Tongue (tissue), 2 donors: ENCODE results near the gene C9orf50. TPM values are rescaled to one million over a fixed set of nuclear protein-coding genes. Genes with fewer than 3 reads are reported as not detected.

Source experiments
- DNase-seq: peaks from one replicate; pipeline ENCODE4 v3.0.0-alpha.2; 2015
- total RNA-seq: library from RNA; depleted of rRNA; stranded (reverse); fragments of >200 nt; gene quantifications from one replicate; pipeline ENCODE4 v1.2.3, GENCODE V29; 2014

Gene C9orf50
- total RNA-seq, 1 donor from 2014 or later: not detected

DNA sequence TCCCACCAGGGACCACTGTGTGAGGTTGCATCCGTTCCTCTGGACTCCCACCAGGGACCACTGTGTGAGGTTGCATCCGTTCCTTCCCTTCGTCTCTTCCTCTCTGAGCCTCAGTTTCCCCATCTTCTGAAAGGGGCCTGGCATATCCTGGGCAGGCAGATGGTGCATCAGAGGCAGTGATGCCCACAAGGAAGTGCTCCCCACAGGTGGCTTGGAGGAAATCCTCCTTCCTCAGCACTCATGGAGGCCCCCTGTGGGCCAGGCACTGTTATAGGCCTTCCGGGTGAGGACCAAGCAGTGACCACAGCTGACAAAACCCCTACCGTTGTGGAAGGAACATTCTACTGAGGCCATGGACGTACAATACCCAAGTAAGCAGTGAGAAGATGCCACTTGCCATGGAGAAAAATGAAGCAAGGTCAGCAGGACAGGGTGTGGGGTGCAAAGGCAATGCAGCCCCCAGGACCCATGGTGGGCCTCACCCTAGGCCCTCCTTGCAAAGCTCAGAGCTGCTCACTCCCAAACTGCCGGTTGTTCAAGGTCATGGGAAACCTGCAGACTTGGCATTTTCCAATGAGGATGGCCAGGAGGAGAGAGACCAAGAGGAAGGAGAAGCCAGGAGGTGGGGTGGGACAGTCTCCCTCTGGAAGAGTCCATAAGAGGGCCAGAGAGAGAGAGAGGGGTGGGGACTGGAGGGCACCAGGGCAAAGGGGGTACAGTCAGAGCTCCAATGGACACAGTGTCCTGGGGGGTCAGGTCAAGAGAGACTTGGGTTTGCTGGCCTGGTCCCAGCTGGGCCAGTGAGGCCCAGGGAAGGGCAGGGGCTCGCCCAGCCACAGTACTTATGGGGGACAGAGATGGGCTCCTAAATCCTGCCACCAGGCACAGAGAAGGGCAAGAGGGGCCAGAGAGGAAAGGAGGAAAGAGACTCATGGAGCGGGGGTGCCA lies 51.1 kb downstream of the C9orf50 start:
- peak; percentile 57 for DNase-seq

DNA sequence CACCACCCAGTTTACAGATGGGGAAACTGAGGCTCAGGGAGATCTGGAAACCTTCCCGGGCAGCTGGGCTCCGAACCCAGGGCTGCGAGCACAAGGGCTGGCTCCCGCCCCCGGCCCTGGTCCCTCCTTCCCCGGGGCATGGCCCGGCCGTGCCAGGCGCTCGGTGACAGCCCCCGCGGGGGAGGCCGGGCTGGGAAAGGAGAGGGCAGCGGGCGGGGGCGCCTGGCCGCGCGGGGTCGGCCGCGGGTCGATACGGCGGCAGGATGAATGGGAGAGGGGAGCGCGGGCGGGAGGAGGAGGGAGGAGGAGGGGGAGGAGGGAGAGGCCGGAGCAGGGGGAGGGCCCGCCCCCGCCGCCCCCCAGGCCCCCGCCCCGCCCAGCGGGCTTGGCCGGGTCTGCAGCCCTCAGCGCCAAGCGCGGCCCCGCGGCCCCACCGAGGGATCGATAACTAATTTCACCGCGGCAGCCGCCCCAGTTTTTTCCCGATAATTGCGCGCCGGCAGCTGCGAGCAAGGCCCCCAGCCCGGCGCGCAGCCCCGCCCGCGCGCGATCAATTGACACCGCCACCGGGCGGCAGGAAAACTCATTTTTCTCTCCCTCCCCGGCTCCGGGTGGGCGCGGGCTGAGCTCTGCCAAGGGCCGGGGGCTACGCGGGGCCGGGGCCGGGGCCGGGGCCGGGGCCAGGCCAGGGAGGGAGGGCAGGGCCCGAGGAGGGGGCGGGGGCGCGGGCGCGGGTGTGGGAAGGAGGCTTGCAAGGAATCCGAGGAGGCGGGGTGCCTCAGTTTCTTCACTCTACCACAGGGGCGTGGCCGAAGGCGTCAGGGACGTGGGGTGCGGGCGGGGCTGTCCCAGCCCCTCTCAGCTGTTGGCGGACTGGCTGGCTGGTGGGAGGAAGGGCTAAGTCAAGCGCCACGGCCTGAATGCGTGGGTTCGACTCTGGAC lies 52.1 kb downstream of the C9orf50 start:
- peak; percentile 78 for DNase-seq

DNA sequence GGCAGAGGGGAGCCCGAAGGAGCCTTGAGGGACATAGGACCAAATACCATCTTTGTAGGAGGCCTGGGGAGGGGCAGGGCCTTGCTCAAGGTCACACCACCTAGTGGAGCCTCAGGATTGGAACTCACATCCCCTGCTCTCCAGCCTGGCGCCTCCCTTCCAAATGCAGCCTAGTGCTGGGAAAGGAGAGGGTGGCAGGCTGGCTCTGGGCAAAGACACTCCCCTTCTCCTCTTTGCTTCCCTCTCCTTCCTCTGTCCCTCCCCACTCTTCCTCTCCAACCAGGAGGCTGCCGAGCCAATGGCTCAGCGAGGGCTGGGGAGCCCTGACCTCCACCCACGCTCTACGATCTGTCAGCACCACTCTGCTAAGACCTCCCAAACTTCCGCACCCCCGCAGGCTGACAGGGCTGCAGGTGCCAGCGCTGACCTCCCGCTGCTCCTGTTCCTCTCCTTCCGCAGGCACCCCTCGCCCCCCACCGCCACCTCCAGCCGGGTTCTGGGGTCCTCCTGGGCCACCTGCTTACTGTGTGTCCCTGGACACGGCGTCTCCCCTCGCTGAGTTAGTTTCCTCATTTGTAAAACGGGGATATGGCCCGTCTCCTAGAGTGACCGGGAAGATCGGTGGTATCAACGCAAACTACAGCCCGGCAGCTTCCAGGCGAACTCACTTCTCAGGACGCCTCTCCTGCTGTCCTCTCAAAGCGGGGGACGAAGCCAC lies 52.9 kb downstream of the C9orf50 start:
- DNase-seq: no peak

DNA sequence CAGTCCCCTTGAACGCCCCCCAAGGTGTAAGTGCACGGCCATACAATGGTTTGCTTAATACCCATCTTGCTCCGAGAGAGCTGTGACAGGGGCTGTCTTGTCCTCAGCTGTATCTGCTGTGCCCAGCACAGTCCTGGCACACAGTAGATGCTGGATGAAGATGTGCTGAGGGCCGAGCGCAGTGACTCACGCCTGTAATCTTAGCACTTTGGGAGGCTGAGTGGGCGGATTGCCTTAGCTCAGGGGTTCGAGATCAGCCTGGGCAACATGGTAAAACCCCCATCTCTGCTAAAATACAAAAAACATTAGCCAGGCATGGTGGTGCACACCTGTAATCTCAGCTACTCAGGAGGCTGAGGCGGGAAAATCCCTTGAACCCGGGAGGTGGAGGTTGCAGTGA lies 53.6 kb downstream of the C9orf50 start:
- no peak for DNase-seq

DNA sequence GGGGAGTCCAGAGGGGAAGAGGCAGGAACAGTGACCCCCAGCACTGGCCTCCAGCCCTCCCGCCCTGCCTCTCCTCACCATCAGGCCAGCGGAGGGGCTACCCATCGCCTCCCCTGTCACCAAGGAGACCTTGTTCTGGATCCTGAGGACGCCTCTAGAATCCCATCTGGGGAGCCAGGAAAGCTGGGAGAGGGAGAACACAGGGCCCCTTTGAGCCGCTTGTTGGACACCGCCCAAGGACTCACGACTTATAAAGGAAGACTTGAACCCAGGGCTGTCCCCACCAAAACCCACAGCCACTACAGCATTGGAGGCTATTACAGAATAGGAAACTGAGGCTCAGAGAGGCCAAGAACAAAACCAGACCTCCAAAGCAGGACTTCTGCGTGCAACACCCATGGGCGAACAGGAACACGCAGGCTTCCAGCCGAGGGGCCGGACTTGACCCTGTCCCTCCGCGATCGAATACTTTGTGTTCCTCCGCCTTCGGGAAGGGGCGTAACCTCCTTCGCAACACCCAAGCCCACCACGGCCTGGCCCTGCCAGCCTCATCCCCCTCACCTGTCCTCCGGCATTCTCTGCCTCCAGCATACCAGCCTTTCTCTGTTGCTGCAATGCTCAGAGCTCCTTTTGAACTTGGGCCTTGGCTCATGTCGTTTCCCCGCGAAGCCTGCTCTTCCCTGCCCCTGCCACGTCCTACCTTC lies 54.2 kb downstream of the C9orf50 start:
- DNase-seq: no peak

DNA sequence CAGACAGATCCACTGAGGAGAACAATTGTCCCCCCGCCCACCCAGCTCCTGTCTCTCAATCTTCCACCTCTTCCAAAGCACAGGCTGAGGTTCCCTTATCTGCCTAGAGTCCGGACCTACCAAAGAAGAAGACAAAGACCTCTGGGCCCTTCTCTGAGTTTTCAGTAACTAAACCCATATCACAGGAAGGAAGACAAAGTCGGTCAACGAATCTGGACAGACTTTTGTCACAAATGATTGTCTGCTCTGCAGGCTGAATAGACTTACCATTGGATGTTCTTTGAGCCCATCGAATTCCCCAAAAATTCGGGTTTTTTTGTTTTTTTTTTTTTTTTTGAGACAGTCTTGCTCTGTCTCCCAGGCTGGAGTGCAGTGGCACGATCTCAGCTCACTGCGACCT lies 58.0 kb downstream of the C9orf50 start:
- DNase-seq: no peak

DNA sequence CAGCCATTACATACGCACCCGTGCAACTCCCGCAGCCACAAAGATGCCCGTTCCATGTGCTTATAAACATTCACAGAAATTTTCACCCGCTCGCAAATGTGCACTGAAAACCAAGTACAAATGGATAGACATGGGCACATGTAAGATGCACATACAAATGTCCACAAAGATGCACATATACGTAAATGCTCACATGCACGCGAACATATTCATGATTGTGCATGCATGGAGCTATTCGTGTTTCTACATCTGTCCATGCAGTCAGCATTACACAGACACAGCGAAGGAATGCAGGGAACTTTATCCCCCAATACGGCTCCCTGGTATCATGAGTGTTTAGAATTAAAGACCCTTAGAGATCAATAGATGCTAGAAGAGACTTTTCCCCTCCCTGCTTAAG lies 58.4 kb downstream of the C9orf50 start:
- DNase-seq: no peak

Other genes starting within 250 kb of the C9orf50 start
- gene NTMT1, start 5.1 kb upstream of the C9orf50 start, total RNA-seq: 31.5 TPM
- gene ASB6, start 21.1 kb upstream of the C9orf50 start, total RNA-seq: 11.7 TPM
- gene PRRX2, start 44.5 kb upstream of the C9orf50 start, total RNA-seq: 6.9 TPM
- 7.5 TPM for gene PTGES, start 131.9 kb upstream of the C9orf50 start, total RNA-seq
- gene TOR1B, start 182.1 kb upstream of the C9orf50 start, total RNA-seq: 24.4 TPM
- gene TOR1A, start 203.0 kb upstream of the C9orf50 start, total RNA-seq: 26.3 TPM
- 37.2 TPM for gene C9orf78, start 214.2 kb upstream of the C9orf50 start, total RNA-seq
- 11.8 TPM for gene USP20, start 214.4 kb upstream of the C9orf50 start, total RNA-seq